Loucy (cell line): Measurements from ENCODE around the gene WNK2.

Experiments
- CTCF ChIP-seq: fragments of 200-600 bp; sonication (generic); conservative IDR thresholded peaks from 2 replicates; pipeline ENCODE4 v1.5.1; 2014; ENCODE audit warnings: mild to moderate bottlenecking, antibody characterized with exemption, low read length
- EZH2phosphoT487 ChIP-seq: fragments of 200-600 bp; IDR thresholded peaks from 2 replicates; pipeline ENCODE4 v1.6.1; 2018; ENCODE audit warnings: antibody characterized with exemption, mild to moderate bottlenecking, moderate library complexity, borderline replicate concordance

- no peak for TF ChIP-seq CTCF
- no peak for TF ChIP-seq EZH2phosphoT487
Measured at GRCh38 chr9:93305497-93306020, 121.6 kb downstream of the WNK2 start.
